ENCODE data around the gene SOS1. TPM values are rescaled to one million over a fixed set of nuclear protein-coding genes. Genes with fewer than 3 reads are reported as not detected.
A peak's percentile ranks its signal among the peaks of the same experiment; 100 is the strongest.

The SOS1 gene
- total and polyA plus RNA-seq, 2 of the 13 experiments (the other 11 are each of a cell fraction or from before 2014, with no cell fraction given) = 20.8 to 60.4 TPM

DNA sequence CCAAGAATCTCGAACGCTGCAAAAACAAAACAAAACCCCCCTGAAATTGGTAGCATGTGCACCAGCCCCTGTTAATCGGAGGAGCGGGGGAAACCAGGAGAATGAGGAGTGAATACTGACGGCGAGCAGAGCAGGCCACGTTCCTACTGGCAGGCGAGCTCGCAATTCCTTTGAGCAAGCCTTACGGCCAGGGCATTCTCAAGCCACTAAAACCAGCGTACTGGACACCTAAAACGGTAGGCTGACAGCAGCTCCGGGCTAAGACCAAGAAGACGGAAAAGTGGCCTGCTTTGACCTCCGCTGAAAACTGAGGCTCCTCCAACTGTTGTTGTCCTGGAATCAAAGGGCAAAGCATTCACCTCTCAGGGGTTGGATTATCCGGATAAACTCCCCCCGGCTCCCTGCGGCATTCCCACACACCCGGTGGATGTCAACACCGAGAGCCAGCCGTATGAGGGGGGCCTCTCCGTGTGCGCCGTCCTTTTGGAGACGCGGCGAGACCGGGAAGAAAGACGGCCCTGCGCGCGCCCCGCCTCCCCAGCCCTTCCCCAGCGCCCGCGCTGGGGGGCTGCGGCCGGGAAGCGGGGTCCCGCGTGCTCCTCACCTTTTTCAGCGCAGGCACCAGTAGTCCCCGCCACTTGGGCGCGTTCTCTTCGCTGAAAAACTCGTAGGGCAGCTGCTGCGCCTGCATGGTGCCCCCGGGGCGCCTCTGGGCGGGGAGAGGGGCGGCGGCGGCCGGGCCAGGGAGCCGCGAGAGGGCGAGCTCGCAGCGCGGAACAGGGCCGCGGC is 925 bp downstream of the SOS1 start (continued):
- TF ChIP-seq, protein P1, sequence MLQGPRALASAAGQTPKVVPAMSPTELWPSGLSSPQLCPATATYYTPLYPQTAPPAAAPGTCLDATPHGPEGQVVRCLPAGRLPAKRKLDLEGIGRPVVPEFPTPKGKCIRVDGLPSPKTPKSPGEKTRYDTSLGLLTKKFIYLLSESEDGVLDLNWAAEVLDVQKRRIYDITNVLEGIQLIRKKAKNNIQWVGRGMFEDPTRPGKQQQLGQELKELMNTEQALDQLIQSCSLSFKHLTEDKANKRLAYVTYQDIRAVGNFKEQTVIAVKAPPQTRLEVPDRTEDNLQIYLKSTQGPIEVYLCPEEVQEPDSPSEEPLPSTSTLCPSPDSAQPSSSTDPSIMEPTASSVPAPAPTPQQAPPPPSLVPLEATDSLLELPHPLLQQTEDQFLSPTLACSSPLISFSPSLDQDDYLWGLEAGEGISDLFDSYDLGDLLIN (CRISPR knock-in tag; IDR thresholded peaks at IDR 0.05; ENCODE audit: borderline replicate concordance) = 0 out of 2 replicates have a peak, but pooled peaks have one; percentile 19
- TF ChIP-seq, protein P2, sequence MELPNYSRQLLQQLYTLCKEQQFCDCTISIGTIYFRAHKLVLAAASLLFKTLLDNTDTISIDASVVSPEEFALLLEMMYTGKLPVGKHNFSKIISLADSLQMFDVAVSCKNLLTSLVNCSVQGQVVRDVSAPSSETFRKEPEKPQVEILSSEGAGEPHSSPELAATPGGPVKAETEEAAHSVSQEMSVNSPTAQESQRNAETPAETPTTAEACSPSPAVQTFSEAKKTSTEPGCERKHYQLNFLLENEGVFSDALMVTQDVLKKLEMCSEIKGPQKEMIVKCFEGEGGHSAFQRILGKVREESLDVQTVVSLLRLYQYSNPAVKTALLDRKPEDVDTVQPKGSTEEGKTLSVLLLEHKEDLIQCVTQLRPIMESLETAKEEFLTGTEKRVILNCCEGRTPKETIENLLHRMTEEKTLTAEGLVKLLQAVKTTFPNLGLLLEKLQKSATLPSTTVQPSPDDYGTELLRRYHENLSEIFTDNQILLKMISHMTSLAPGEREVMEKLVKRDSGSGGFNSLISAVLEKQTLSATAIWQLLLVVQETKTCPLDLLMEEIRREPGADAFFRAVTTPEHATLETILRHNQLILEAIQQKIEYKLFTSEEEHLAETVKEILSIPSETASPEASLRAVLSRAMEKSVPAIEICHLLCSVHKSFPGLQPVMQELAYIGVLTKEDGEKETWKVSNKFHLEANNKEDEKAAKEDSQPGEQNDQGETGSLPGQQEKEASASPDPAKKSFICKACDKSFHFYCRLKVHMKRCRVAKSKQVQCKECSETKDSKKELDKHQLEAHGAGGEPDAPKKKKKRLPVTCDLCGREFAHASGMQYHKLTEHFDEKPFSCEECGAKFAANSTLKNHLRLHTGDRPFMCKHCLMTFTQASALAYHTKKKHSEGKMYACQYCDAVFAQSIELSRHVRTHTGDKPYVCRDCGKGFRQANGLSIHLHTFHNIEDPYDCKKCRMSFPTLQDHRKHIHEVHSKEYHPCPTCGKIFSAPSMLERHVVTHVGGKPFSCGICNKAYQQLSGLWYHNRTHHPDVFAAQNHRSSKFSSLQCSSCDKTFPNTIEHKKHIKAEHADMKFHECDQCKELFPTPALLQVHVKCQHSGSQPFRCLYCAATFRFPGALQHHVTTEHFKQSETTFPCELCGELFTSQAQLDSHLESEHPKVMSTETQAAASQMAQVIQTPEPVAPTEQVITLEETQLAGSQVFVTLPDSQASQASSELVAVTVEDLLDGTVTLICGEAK (IDR thresholded peaks at IDR 0.05) = no peak
- TF ChIP-seq, protein P2 (CRISPR knock-in tag; IDR thresholded peaks at IDR 0.05) = peak; percentile 65; the same call in 1 of the 2 replicates
- TF ChIP-seq, protein P3, sequence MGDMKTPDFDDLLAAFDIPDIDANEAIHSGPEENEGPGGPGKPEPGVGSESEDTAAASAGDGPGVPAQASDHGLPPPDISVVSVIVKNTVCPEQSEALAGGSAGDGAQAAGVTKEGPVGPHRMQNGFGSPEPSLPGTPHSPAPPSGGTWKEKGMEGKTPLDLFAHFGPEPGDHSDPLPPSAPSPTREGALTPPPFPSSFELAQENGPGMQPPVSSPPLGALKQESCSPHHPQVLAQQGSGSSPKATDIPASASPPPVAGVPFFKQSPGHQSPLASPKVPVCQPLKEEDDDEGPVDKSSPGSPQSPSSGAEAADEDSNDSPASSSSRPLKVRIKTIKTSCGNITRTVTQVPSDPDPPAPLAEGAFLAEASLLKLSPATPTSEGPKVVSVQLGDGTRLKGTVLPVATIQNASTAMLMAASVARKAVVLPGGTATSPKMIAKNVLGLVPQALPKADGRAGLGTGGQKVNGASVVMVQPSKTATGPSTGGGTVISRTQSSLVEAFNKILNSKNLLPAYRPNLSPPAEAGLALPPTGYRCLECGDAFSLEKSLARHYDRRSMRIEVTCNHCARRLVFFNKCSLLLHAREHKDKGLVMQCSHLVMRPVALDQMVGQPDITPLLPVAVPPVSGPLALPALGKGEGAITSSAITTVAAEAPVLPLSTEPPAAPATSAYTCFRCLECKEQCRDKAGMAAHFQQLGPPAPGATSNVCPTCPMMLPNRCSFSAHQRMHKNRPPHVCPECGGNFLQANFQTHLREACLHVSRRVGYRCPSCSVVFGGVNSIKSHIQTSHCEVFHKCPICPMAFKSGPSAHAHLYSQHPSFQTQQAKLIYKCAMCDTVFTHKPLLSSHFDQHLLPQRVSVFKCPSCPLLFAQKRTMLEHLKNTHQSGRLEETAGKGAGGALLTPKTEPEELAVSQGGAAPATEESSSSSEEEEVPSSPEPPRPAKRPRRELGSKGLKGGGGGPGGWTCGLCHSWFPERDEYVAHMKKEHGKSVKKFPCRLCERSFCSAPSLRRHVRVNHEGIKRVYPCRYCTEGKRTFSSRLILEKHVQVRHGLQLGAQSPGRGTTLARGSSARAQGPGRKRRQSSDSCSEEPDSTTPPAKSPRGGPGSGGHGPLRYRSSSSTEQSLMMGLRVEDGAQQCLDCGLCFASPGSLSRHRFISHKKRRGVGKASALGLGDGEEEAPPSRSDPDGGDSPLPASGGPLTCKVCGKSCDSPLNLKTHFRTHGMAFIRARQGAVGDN (CRISPR knock-in tag; IDR thresholded peaks at IDR 0.05) = 0 out of 2 replicates have a peak, but pooled peaks have one; percentile 30
- TF ChIP-seq HDAC2 (CRISPR knock-in tag; IDR thresholded peaks at IDR 0.05) (peak; percentile 18; the same call in 1 of the 2 replicates), SYNCRIP (IDR thresholded peaks at IDR 0.05; ENCODE audit: insufficient read depth, low read depth, low read length) (no peak), ZZZ3 (CRISPR knock-in tag; IDR thresholded peaks at IDR 0.05; ENCODE audit: borderline replicate concordance) (0 out of 2 replicates have a peak, but pooled peaks have one; percentile 14)
- TF ChIP-seq, protein P4, sequence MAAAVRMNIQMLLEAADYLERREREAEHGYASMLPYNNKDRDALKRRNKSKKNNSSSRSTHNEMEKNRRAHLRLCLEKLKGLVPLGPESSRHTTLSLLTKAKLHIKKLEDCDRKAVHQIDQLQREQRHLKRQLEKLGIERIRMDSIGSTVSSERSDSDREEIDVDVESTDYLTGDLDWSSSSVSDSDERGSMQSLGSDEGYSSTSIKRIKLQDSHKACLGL (CRISPR knock-in tag; IDR thresholded peaks at IDR 0.05) = no peak
- TF ChIP-seq, protein P5, sequence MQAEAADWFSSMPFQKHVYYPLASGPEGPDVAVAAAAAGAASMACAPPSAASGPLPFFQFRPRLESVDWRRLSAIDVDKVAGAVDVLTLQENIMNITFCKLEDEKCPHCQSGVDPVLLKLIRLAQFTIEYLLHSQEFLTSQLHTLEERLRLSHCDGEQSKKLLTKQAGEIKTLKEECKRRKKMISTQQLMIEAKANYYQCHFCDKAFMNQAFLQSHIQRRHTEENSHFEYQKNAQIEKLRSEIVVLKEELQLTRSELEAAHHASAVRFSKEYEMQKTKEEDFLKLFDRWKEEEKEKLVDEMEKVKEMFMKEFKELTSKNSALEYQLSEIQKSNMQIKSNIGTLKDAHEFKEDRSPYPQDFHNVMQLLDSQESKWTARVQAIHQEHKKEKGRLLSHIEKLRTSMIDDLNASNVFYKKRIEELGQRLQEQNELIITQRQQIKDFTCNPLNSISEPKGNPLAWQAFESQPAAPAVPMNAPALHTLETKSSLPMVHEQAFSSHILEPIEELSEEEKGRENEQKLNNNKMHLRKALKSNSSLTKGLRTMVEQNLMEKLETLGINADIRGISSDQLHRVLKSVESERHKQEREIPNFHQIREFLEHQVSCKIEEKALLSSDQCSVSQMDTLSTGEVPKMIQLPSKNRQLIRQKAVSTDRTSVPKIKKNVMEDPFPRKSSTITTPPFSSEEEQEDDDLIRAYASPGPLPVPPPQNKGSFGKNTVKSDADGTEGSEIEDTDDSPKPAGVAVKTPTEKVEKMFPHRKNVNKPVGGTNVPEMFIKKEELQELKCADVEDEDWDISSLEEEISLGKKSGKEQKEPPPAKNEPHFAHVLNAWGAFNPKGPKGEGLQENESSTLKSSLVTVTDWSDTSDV (CRISPR knock-in tag; IDR thresholded peaks at IDR 0.05) = 0 out of 2 replicates have a peak, but pooled peaks have one; percentile 73

All from HepG2 (cell line).